ENCODE data around the gene B9D2.
A peak's percentile ranks its signal among the peaks of the same experiment; 100 is the strongest.

Gene B9D2

GRCh38 chr19:41325947-41326706, 37.8 kb downstream of the B9D2 start:
- DNase-seq, result peak; percentile 81

GRCh38 chr19:41325640-41325946, 38.4 kb downstream of the B9D2 start:
- DNase-seq, result no peak

GRCh38 chr19:41324921-41325639, 38.9 kb downstream of the B9D2 start:
- peak; percentile 99 for DNase-seq

GRCh38 chr19:41324231-41324702, 39.7 kb downstream of the B9D2 start:
- no peak for DNase-seq

GRCh38 chr19:41323430-41324125, 40.4 kb downstream of the B9D2 start:
- peak; percentile 97 for DNase-seq

- DNase-seq, result peak; percentile 91
Measured at GRCh38 chr19:41323023-41323422, 40.9 kb downstream of the B9D2 start.

GRCh38 chr19:41322451-41322850, 41.5 kb downstream of the B9D2 start:
- no peak for DNase-seq

GRCh38 chr19:41321600-41322270, 42.2 kb downstream of the B9D2 start:
- DNase-seq, result peak; percentile 93

- no peak for DNase-seq
Measured at GRCh38 chr19:41321204-41321599, 42.7 kb downstream of the B9D2 start.

GRCh38 chr19:41320568-41320967, 43.4 kb downstream of the B9D2 start:
- no peak for DNase-seq

- no peak for DNase-seq
Measured at GRCh38 chr19:41320185-41320518, 43.8 kb downstream of the B9D2 start.

- no peak for DNase-seq
Measured at GRCh38 chr19:41319500-41320184, 44.3 kb downstream of the B9D2 start.

GRCh38 chr19:41318696-41319499, 45.1 kb downstream of the B9D2 start:
- DNase-seq, result no peak

GRCh38 chr19:41316306-41316920, 47.5 kb downstream of the B9D2 start:
- no peak for DNase-seq

- DNase-seq, result no peak
Measured at GRCh38 chr19:41311613-41312012, 52.3 kb downstream of the B9D2 start.

GRCh38 chr19:41311072-41311471, 52.9 kb downstream of the B9D2 start:
- no peak for DNase-seq

- peak; percentile 91 for DNase-seq
Measured at GRCh38 chr19:41310033-41310831, 53.7 kb downstream of the B9D2 start, which contains the start of gene CCDC97. Gene CCDC97 (plus strand): TSS chr19:41310172. CDS start chr19:41310311, 139 bp downstream.

GRCh38 chr19:41309180-41310032, 54.5 kb downstream of the B9D2 start:
- no peak for DNase-seq

GRCh38 chr19:41308450-41309179, 55.3 kb downstream of the B9D2 start:
- DNase-seq, result peak; percentile 95
